Measurements from ENCODE around the gene CAMSAP1. TPM values are rescaled to one million over a fixed set of nuclear protein-coding genes. Genes with fewer than 3 reads are reported as not detected.

Gene CAMSAP1
- total RNA-seq, 1 donor, result 26.1 TPM

DNA sequence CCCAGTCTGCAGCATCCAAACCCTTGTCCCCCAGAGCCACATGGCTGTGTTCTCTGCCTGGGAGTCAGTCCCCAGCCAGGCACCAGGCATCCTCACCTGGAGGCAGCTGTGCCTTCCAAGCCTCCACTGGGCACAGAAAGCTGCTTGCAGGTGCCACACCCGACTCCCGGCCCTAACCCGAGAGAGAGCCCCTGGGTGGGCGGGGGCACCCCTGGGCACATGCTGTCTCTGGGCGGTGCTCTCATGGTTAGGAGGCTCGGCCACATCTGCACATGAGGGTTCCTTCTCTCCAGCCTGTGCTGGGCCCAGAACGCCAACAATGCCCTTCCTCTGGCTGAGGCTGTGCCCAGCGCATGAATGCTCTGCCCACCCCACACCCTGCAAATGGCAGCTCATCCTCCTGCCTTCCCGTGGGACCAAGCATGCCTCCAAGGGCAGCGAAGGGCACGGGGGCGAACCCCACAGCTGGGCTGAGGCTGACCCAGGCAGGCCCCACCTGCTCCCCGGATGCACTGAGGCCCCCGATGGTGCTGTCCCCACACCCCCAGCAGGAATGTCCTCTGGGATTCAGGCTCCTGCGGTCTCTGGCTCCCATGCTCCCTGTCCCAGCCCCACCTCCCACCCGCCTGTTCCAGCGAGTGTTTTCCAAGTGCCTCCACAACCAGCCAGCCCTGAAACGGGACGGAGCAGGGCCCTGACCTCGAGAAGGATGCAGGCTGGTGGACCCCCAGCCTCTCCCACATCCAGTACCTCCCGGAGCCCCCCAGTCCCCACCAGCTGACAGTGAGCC is 22.5 kb upstream of the CAMSAP1 start:
- no peaks in the 10 kb centered on the region for H3K27me3 ChIP-seq (ENCODE audit: insufficient read depth, low read length)
- H3K36me3 ChIP-seq (ENCODE audit: insufficient read depth, low read length), result peaks cover 9% of the 10 kb centered on the region
- peaks cover 12% of the 10 kb centered on the region for H3K4me1 ChIP-seq (ENCODE audit: insufficient read depth, low read length)
- no peak overlapping the region for H3K4me3 ChIP-seq (ENCODE audit: insufficient read depth, low read length)
- no peaks in the 10 kb centered on the region for H3K79me2 ChIP-seq (ENCODE audit: insufficient read depth, low read length)
- DNase-seq (ENCODE audit: insufficient read length, low spot score, missing footprints), result peak; percentile 59
- peaks cover 13% of the 10 kb centered on the region for H4K20me1 ChIP-seq (ENCODE audit: insufficient read depth, low read length)
- H3K4me2 ChIP-seq (ENCODE audit: insufficient read depth, low read length), result no peak overlapping the region
- H3K27ac ChIP-seq (ENCODE audit: low read depth, low read length), result no peak overlapping the region
- TF ChIP-seq, protein P1, sequence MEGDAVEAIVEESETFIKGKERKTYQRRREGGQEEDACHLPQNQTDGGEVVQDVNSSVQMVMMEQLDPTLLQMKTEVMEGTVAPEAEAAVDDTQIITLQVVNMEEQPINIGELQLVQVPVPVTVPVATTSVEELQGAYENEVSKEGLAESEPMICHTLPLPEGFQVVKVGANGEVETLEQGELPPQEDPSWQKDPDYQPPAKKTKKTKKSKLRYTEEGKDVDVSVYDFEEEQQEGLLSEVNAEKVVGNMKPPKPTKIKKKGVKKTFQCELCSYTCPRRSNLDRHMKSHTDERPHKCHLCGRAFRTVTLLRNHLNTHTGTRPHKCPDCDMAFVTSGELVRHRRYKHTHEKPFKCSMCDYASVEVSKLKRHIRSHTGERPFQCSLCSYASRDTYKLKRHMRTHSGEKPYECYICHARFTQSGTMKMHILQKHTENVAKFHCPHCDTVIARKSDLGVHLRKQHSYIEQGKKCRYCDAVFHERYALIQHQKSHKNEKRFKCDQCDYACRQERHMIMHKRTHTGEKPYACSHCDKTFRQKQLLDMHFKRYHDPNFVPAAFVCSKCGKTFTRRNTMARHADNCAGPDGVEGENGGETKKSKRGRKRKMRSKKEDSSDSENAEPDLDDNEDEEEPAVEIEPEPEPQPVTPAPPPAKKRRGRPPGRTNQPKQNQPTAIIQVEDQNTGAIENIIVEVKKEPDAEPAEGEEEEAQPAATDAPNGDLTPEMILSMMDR (IDR thresholded peaks at IDR 0.05; ENCODE audit: extremely low read depth, low read depth, low read length), result no peak
- no peak overlapping the region for H2AFZ ChIP-seq (ENCODE audit: low read length)
- H3K9me3 ChIP-seq (ENCODE audit: low read depth, low read length), result no peaks in the 10 kb centered on the region

GRCh38 chr9:135928731-135929655 is 21.6 kb upstream of the CAMSAP1 start:
- Histone ChIP-seq H3K4me2 (ENCODE audit: insufficient read depth, low read length) (no peak overlapping the region), H3K36me3 (ENCODE audit: insufficient read depth, low read length) (peaks cover 9% of the 10 kb centered on the region), H3K27me3 (ENCODE audit: insufficient read depth, low read length) (no peaks in the 10 kb centered on the region), H3K4me3 (ENCODE audit: insufficient read depth, low read length) (no peak overlapping the region), H3K9me3 (ENCODE audit: low read depth, low read length) (no peaks in the 10 kb centered on the region), H3K27ac (ENCODE audit: low read depth, low read length) (no peak overlapping the region), H4K20me1 (ENCODE audit: insufficient read depth, low read length) (peaks cover 13% of the 10 kb centered on the region), H2AFZ (ENCODE audit: low read length) (no peak overlapping the region), H3K4me1 (ENCODE audit: insufficient read depth, low read length) (peaks cover 12% of the 10 kb centered on the region), H3K79me2 (ENCODE audit: insufficient read depth, low read length) (no peaks in the 10 kb centered on the region)
- peak; percentile 76 for DNase-seq (ENCODE audit: insufficient read length, low spot score, missing footprints)
- TF ChIP-seq, protein P1 (IDR thresholded peaks at IDR 0.05; ENCODE audit: extremely low read depth, low read depth, low read length), result no peak

GRCh38 chr9:135928074-135928730 is 20.9 kb upstream of the CAMSAP1 start:
- no peaks in the 10 kb centered on the region for H3K9me3 ChIP-seq (ENCODE audit: low read depth, low read length)
- no peak overlapping the region for H3K4me2 ChIP-seq (ENCODE audit: insufficient read depth, low read length)
- H3K79me2 ChIP-seq (ENCODE audit: insufficient read depth, low read length), result no peaks in the 10 kb centered on the region
- DNase-seq (ENCODE audit: insufficient read length, low spot score, missing footprints), result peak; percentile 67
- H3K27ac ChIP-seq (ENCODE audit: low read depth, low read length), result no peak overlapping the region
- peaks cover 12% of the 10 kb centered on the region for H3K4me1 ChIP-seq (ENCODE audit: insufficient read depth, low read length)
- no peak overlapping the region for H2AFZ ChIP-seq (ENCODE audit: low read length)
- H3K4me3 ChIP-seq (ENCODE audit: insufficient read depth, low read length), result no peak overlapping the region
- H3K27me3 ChIP-seq (ENCODE audit: insufficient read depth, low read length), result no peaks in the 10 kb centered on the region
- TF ChIP-seq, protein P1 (IDR thresholded peaks at IDR 0.05; ENCODE audit: extremely low read depth, low read depth, low read length), result no peak
- H3K36me3 ChIP-seq (ENCODE audit: insufficient read depth, low read length), result peaks cover 4% of the 10 kb centered on the region
- peaks cover 13% of the 10 kb centered on the region for H4K20me1 ChIP-seq (ENCODE audit: insufficient read depth, low read length)

All from osteoblast (primary cell).